Activated effector memory CD4-positive, alpha-beta T cell treated with Interleukin-2 at 50 U/mL for 16 hours (primary cell): ENCODE results near the gene TUBA4A.
"Not testable (repeated sequence)": the region's sequence is repeated elsewhere in the genome, so short reads cannot be mapped to it uniquely, and the experiment has no call there.

Experiments used
- DNase-seq: peaks from one replicate; pipeline ENCODE4 v3.0.0-alpha.2; 2020

Gene TUBA4A

GRCh38 chr2:219266886-219267285 lies 13.2 kb upstream of the TUBA4A start:
- DNase-seq, result no peak

DNA sequence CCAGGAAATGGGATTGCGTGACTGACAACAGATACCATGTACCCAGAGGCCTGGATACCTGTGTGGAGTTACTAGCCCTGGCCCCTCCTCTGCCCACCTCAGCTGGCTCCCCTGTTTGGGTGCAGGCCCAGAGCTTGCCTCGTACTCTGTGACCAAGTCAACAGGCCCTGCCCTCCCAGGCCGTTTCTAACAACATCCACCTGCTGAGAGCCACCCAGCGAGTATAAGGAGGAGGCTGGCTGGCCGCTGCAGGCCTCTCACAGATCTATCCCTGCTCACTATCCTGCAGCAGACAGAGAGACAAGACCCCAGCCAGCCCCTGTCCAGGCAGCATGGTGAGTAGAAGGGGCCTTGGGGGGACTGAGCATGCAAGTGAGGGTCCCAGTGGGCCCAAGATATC lies 12.5 kb upstream of the TUBA4A start:
- DNase-seq, result no peak

DNA sequence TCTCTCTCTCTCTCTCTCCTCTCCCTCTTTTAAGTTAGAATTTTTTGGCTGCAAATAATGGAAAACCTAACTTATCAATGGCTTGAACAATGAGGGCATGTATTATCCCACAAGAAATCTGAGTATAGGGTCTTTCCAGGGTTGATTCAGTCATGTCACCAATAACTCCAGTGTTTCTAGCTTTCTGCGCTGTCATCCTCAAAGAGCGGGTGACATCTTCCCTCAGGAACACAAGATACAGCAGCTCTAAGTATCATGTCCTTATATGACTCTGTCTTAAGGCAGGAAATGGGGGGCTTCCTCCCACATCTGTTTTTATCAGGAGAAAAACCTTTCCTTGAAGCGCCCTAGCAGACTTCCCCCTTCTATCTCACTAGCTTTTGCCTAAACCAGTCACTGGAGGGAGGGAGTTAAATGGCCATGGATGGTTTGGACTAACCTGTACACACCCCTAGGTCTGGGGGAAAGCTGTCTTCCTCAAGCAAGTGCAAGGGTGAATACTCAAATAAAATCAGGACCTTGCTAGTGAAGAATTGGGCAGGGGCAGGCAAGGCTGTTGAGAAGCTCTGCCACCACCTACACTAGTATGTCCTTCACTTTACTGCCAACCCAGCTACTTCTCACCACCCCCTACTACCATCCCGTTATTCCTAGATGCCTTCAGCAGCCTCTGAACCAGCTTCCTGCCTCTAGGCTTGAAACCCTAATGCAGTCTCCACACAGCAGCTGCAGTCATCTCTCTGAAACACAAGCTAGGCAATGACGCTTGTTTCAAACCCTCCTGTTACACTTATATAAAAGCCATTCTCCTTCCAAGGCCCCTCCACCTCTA lies 7.5 kb upstream of the TUBA4A start:
- no peak for DNase-seq

DNA sequence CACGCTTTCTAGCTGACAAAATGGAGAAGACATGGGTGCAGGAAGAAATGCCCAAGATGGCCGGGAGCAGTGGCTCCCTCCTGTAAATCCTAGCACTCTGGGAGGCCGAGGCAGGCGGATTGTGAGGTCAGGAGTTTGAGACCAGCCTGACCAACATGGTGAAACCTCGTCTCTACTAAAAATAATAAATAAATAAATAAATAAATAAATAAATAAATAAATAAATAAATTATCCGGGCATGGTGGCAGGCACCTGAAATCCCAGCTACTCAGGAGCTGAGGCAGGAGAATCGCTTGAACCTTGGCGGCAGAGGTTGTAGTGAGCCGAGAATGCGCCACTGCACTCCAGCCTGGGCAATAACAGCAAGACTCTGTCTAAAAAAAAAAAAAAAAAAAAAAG lies 5.2 kb upstream of the TUBA4A start:
- DNase-seq, result not testable (repeated sequence)

GRCh38 chr2:219254590-219255201 lies 978 bp upstream of the TUBA4A start:
- DNase-seq, result no peak

DNA sequence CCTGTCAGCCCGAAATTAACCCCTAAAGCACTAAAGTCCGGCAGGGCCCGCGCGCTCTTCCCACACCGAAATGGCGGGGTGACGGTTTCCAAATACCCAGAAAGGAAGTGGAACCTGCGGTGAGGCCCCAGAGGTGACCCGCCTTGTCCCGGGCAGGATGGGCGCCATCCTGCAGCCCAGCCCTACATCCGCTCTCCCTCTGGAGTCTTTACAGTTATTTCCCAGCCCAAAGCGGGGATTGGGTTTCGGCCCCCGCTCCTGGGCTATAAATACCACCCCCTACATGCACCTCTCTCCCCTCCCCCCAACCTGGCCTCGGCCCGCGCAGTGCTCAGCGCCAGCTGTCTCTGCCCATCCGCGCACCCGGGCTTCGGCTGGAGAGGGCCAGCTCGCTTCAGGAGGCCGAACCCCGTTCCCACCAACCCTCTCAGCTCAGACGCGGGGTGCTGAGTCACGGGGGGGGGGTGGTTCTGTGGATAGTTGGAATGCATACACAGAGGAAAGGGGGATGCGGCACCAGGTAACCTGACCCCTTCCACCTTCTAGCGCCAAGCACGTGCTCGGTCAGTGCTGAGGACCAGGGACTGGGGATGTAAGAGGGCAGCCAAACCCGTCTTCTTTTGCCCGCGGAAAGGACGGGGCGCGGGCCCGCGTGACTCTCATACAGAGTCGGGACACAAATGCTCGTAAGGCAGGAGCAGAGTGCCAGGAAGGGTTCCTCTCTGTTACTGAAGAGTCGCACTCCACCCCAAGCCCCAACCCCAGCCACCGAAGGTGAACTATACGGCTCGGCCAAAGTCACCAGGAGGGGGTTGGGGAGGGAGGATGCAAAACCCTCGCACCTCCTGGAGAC lies 592 bp downstream of the TUBA4A start, which contains the start of gene TUBA4B:
TSS of gene TUBA4B (plus strand) at position 344 of the 853 bp plus-strand sequence. CDS start at position 509, 165 bp downstream.
- peak; percentile 42 for DNase-seq

GRCh38 chr2:219252570-219252899 lies 1.2 kb downstream of the TUBA4A start:
- no peak for DNase-seq

- DNase-seq, result no peak
These were observed 1.6 kb downstream of the TUBA4A start for GRCh38 chr2:219252084-219252483.

GRCh38 chr2:219251656-219252055 lies 2.1 kb downstream of the TUBA4A start:
- DNase-seq, result no peak

DNA sequence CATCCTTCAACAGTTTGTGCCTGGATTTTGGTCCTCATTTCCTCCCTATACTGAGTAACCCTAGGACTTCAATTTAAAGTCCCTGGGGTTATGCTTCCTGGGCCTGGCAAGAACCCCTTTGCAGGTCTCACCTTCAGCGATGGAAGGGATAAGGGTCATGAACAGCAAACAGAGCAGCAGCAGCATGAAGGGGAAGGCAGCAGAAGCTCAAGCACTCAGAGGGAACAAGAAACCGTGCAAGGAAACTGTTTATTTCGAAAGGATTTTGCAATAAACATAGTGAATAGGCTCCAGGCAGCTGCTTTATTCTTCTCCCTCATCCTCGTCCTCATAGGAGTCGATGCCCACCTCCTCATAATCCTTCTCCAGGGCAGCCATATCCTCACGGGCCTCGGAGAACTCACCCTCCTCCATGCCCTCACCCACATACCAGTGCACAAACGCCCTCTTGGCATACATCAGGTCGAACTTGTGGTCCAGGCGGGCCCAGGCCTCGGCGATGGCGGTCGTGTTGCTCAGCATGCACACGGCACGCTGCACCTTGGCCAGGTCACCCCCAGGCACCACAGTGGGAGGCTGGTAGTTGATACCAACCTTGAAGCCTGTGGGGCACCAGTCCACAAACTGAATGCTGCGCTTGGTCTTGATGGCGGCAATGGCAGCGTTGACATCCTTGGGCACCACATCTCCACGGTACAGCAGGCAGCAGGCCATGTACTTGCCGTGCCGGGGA lies 3.5 kb downstream of the TUBA4A start:
- no peak for DNase-seq

DNA sequence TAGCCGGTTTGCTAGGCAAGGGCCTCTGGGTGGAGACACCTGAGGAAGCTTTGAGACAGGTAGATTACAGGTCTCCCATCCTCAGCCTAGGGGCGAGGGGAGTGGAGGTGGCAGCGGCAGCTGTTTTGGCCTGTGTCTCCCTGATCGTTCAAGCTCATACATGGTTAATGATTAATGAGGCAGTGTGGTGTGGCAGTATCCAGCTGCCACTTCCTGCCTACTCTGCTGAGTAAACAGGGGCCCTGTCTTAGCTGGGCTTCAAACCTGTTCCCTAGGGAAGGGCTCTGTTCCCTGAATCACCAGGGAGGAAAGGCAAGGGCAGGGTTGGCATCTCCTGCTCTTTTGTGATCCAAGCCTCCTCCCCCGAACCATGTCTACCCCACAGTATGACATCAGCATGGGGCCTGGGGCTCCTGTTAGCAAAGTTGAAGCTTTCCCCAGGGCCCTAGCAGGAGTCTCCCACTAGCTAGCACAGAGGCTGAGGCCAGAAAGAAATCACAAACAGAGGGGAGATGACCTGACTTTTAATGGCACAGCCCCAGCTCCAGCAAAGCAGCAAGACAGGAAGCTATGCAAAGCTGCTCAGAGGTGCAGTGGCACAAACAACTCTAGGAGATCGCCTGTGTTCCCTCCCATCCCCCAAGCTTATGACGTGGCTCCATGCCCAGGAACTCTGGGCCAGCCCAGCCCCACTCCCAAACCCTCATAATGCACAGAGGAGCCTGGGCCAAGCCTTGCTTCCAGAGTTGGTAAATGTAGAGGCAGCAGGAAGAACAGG lies 4.3 kb downstream of the TUBA4A start:
- peak; percentile 35 for DNase-seq

GRCh38 chr2:219248845-219249202 lies 4.9 kb downstream of the TUBA4A start:
- no peak for DNase-seq

DNA sequence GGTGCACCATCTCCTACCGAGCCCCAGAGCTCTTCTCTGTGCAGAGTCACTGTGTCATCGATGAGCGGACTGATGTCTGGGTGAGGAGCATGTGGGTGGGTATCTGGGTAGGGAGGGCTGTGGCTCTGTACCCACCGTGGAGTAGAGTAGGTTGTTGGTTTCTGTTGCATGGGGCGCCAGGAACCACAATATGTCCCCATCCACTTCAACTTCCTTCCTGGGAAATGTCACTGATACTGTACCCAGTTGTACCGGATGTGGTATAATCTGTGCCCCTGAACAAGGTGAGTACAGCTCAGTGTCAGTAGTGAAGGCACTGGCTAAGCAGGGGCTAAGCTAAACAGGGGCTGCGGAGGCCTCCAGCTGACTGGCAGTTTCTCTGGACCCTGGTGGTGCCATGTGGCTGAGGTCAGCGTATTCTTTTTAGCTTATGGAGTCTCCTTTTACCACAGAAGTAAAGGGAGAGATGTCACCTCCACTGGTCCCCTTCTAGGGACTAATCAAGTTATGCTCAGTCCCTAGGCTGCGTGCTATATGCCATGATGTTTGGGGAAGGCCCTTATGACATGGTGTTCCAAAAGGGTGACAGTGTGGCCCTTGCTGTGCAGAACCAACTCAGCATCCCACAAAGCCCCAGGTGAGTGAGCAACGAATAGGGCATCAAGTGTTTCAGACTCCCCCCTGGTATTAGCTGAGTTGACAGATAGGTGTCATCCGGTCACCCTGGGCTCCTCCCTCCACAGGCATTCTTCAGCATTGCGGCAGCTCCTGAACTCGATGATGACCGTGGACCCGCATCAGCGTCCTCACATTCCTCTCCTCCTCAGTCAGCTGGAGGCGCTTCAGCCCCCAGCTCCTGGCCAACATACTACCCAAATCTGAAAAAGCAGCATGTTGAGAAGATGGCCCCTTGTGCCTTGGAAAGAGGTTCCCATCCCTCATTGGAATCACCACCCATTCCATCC lies 5.8 kb downstream of the TUBA4A start:
- DNase-seq, result peak; percentile 49

DNA sequence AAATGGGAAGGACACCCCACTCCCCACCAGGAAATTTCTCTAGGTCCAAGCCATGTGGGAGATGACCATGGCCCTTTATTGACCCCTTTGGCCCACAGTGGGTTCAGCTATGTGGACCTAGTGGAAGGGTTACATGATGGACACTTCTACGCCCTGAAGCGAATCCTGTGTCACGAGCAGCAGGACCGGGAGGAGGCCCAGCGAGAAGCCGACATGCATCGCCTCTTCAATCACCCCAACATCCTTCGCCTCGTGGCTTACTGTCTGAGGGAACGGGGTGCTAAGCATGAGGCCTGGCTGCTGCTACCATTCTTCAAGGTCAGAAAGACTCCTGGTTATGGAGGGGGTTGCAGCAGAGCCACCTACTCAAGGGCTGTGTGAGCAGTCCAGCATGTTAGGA lies 7.2 kb downstream of the TUBA4A start:
- DNase-seq, result no peak

- DNase-seq, result no peak
These were observed 7.9 kb downstream of the TUBA4A start for GRCh38 chr2:219245899-219246230.

DNA sequence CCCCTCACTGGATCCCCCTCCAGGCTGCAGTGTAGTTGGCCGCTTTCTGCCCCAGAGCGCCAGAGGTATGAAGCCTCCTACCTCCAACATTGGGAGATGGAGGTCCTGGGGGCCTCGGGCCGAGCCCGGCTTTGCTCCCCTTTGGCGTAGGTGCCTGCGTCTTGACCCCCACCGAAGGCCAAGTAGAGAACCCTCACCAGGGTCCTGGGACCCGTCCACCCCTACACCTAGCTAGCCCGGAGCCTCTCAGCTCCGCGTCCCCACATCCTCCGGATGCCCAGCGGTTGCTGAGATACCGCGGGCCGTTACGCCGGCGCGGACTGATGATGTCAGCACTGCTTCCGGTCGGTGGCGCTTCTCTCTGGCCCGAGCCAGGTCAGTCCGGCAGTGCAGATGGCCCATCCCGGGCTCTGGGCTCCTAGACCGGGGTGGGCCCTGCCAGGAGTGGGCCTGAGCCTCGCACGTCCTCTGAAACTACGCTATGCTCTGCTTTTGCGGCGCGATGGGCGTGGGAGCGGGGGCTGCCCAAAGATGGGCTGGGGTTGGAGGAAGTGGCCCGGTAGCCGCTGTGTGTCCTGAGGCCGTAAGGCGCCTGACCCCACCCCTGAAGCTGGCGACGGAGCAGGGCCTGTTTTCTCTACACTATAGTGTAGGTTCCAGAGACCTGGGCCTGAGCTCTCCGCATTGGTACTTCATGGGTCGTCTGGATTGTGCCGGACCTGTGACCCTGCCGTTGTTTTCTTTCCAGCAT lies 8.4 kb downstream of the TUBA4A start, which contains the start of the genes GLB1L and STK16:
TSS of gene GLB1L (minus strand) at position 297 of the 751 bp plus-strand sequence. CDS start 1,871 bp downstream, outside the sequence.
TSS of gene STK16 (plus strand) at position 332 of the 751 bp plus-strand sequence. CDS start 521 bp downstream, outside the sequence.
- DNase-seq, result peak; percentile 82

GRCh38 chr2:219244789-219245147 lies 8.9 kb downstream of the TUBA4A start:
- no peak for DNase-seq

DNA sequence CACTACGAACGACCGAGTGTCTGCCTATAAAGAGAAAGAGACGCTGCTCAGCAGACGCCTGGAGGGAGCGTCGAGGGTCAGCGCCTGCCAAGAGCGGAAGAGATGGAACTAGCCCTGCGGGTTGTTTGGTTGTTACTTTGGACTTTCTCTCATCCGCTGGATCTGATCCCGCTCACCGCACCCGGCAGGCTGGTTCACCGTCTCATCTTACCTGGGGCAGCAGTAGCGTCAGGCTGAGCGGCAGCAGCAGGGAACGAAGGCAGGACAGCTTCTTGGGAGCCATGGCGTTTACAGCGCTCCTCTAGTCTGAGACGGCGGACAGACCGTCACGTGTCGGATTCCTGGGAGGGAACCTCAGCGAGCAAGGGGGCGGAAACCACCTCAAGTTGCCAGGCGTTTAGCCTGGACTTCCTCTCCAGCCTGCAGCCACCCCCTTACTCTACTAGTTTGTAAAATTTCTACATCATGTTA lies 10.4 kb downstream of the TUBA4A start:
- no peak for DNase-seq

- no peak for DNase-seq
These were observed 19.4 kb downstream of the TUBA4A start for GRCh38 chr2:219234331-219234730.

DNA sequence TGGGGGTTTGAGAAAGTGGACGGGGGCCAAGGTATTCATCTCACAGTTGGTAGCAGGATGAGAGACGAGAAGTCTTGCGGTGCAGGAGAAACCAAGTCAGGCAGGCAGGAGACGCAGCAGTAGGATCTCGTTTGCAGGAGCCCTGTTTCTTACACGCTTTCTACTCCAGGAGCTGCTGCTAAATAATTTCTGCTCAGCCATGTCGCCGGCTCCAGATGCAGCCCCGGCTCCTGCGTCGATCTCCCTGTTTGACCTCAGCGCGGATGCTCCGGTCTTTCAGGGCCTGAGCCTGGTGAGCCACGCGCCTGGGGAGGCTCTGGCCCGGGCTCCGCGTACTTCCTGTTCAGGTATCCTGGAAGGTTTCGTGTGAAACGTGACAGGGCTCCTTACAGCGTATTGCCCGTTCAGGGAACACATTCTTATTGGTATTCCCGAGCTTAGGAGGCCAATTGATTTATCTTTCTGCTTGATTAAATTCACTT lies 23.6 kb downstream of the TUBA4A start:
- DNase-seq, result peak; percentile 30
